NB4 (cell line): ENCODE results near the gene TRDN.

Experiments used
- DNase-seq: peaks from one replicate; pipeline ENCODE4 v3.0.0; 2010; ENCODE audit warnings: low read depth
- H3K4me3 ChIP-seq: one replicate; pipeline ENCODE4 v1.5.1; 2011; ENCODE audit warnings: mild to moderate bottlenecking, low read depth, low read length, moderate library complexity
- MYC ChIP-seq: IDR thresholded peaks from 2 replicates; pipeline ENCODE4 v1.6.1; 2011; ENCODE audit warnings: low read depth, low read length
- POLR2A ChIP-seq: IDR thresholded peaks from 2 replicates; pipeline ENCODE4 v1.6.1; 2011; ENCODE audit warnings: mild to moderate bottlenecking; ENCODE audit not compliant: insufficient read length; ENCODE audit errors: extremely low read depth
- TF ChIP-seq, protein P1 (sequence below): IDR thresholded peaks from one replicate; pipeline ENCODE4 v1.5.1; 2012; ENCODE audit warnings: low read depth, low read length
- TF ChIP-seq, protein P2 (sequence below): IDR thresholded peaks from 2 replicates; pipeline ENCODE4 v1.6.1; 2011; ENCODE audit warnings: low read depth, low read length

Gene TRDN

DNA sequence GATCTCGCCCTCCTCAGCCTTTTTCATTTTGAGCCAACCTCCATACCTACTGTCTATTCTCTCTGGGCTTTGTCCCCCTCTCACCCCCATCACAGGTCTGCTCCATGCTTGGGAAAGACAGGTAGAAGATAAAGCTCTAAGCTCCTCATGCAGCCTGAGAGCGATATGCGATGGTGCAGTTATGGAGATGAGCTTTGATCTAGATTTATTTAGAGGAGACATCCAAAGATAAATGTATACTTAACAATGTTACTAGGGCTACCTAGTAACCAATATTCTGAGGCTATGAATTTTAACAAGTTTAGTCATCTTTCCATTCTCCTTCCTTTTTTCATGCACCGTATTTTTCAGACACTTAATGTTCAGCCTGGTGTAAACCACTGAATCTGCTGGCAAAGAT, 95.3 kb downstream of the TRDN start:
- no peak for DNase-seq
- no peak overlapping the region for H3K4me3 ChIP-seq
- no peak for TF ChIP-seq MYC
- TF ChIP-seq POLR2A, result no peak
- TF ChIP-seq, protein P1, sequence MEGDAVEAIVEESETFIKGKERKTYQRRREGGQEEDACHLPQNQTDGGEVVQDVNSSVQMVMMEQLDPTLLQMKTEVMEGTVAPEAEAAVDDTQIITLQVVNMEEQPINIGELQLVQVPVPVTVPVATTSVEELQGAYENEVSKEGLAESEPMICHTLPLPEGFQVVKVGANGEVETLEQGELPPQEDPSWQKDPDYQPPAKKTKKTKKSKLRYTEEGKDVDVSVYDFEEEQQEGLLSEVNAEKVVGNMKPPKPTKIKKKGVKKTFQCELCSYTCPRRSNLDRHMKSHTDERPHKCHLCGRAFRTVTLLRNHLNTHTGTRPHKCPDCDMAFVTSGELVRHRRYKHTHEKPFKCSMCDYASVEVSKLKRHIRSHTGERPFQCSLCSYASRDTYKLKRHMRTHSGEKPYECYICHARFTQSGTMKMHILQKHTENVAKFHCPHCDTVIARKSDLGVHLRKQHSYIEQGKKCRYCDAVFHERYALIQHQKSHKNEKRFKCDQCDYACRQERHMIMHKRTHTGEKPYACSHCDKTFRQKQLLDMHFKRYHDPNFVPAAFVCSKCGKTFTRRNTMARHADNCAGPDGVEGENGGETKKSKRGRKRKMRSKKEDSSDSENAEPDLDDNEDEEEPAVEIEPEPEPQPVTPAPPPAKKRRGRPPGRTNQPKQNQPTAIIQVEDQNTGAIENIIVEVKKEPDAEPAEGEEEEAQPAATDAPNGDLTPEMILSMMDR, result no peak
- TF ChIP-seq, protein P2, sequence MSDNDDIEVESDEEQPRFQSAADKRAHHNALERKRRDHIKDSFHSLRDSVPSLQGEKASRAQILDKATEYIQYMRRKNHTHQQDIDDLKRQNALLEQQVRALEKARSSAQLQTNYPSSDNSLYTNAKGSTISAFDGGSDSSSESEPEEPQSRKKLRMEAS, result no peak

DNA sequence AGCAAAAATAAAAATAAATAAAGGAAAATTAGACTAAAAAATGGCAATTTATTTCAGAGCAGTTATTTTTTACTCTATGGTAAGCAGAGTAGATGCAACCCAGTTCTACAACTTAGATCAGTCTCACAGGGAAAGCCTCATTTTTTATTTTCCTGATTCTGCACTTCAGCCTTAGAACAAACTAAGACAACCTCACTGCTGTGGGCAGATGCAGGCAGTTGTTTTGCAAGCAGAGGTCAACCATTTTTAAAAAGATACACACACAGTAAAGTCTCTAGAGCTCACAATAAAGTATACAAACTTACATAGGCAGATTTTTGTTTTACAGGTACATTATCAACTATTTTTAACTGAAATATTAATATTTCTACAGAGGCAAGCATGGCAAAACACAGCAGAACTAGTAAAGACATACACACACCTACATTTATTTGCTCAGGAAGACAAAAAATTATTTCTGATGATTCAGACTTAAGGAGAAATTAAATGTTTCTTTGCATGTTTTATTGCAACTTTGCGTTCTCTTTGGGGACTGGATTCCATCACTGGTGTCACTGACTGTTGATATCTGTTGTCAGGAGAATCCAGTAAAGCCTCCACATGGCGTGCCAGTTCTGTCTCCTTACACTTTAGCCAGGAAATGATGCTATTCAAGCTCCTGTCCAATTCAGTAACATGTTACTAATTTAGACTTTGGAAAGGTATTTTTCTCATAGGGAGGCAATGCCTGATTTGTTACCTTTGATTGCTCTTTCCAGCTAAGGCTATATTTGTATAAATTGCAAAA, 102.7 kb downstream of the TRDN start:
- no peak overlapping the region for H3K4me3 ChIP-seq
- TF ChIP-seq MYC (no peak), POLR2A (no peak)
- TF ChIP-seq, protein P1, result no peak
- TF ChIP-seq, protein P2, result no peak
- no peak for DNase-seq

DNA sequence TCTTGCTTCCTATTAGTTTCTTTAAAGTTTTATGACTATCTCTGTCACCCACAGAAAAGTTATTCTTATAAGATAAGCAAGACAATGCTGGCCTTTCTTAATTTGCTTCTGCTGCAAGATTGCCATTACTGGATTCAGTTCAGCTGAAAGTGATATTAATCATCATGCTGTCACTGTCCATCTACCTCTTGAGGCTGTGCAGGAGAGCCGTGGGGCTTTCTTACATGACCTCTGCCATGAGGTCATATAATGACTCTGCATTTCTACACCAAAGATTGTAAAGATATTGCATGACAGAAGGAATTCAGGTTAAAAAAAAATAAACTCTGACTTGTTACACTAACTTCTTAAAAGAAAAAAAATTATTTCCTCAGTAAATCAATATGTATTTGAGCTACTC, 106.9 kb downstream of the TRDN start:
- no peak overlapping the region for H3K4me3 ChIP-seq
- TF ChIP-seq, protein P2, result no peak
- TF ChIP-seq, protein P1, result no peak
- TF ChIP-seq MYC (no peak), POLR2A (no peak)
- DNase-seq, result peak; percentile 17

DNA sequence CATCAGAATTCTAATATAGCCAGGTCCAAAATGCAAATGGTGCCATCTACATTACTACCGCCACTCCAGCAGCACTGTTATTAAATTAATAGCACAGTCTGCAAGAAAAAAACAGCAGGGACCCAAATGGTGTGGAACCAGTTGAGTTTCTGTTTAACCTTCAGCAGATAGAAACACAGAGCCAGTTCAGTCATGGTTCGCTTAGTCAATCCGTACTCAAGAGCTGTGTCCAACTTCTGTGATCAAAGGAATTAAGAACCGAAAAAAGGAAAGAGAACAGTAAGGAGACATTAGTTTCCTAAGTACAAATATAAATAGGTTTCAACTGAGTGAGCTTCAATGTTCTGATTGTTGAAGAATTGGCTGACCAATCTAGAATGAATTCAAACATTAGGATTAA, 107.7 kb downstream of the TRDN start:
- no peak overlapping the region for H3K4me3 ChIP-seq
- no peak for DNase-seq
- TF ChIP-seq POLR2A (no peak), MYC (no peak)
- TF ChIP-seq, protein P2, result no peak

DNA sequence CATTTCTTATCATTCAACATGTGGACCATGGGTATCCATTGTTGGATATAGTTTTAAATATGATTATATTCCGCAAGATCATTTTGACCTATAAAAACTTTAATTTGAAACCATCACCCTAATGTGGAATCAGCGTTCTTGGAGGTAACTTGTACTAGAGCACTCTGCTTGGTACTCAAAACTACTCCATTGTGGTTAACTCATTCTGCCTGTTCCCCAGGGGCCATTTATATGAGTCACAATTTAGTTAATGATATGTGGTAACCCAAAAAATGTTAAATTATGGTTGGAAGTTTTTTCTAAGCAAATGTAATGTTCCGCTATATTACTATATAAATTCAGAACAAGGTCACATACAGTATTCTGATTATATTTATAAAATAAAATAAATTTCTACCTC, 109.3 kb downstream of the TRDN start:
- TF ChIP-seq, protein P1, result no peak
- TF ChIP-seq POLR2A, result no peak
- no peak for TF ChIP-seq MYC
- TF ChIP-seq, protein P2, result no peak
- H3K4me3 ChIP-seq, result no peak overlapping the region
- peak; percentile 29 for DNase-seq

DNA sequence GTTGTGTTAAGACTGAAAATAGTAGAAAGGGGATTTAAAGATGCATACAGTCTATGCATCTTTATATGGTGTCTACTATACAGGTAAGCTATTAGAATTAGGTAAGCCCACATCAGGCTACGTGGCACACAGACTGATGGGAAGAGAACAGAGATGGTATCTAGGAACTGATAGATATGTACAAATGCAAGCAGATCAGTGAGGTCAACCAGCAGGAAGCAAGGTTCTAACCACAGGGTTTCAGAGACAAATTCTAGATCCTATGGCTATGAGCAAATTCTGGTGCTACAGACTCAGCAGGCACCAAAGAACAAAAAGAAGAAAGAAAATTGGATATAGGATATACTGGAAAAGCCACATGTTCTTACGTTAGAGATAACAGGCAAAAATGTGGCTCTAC, 110.6 kb downstream of the TRDN start:
- TF ChIP-seq, protein P1, result no peak
- no peak for TF ChIP-seq POLR2A
- TF ChIP-seq MYC, result no peak
- TF ChIP-seq, protein P2, result no peak
- no peak overlapping the region for H3K4me3 ChIP-seq
- DNase-seq, result no peak
